GM12864 (cell line): ENCODE measurements around the gene C5AR2.
A peak's percentile ranks its signal among the peaks of the same experiment; 100 is the strongest.
"Not testable (repeated sequence)": the region's sequence is repeated elsewhere in the genome, so short reads cannot be mapped to it uniquely, and the experiment has no call there.

Source experiments
- DNase-seq: peaks from one replicate; pipeline ENCODE4 v3.0.0-alpha.2; 2011; ENCODE audit warnings: low read depth
- H3K4me3 ChIP-seq: 2 replicates; pipeline ENCODE4 v1.5.1; 2011; ENCODE audit warnings: mild to moderate bottlenecking, low read depth, low read length, control low read depth
- CTCF ChIP-seq: IDR thresholded peaks from 2 replicates; pipeline ENCODE4 v1.5.1; 2011; ENCODE audit warnings: low read depth, mild to moderate bottlenecking, moderate library complexity, low read length, control low read depth, inconsistent platforms; ENCODE audit errors: missing control alignments

The C5AR2 gene

GRCh38 chr19:47331931-47332547, at the start of gene C5AR2:
TSS of gene C5AR2 (plus strand) at chr19:47332175. CDS start at chr19:47340800, 8,625 bp downstream.
- DNase-seq, result no peak
- no peak within 1 kb of the TSS for H3K4me3 ChIP-seq
- no peak for TF ChIP-seq CTCF

- no peak overlapping the region for H3K4me3 ChIP-seq
- TF ChIP-seq CTCF, result no peak
- DNase-seq, result no peak
Observed at GRCh38 chr19:47283405-47284059, 48.4 kb upstream of the C5AR2 start.

GRCh38 chr19:47284324-47284899, 47.6 kb upstream of the C5AR2 start:
- H3K4me3 ChIP-seq, result no peak overlapping the region
- TF ChIP-seq CTCF, result peak; percentile 87
- DNase-seq, result no peak

GRCh38 chr19:47296036-47296435, 35.9 kb upstream of the C5AR2 start:
- TF ChIP-seq CTCF, result peak; percentile 70
- DNase-seq, result peak; percentile 66
- no peak overlapping the region for H3K4me3 ChIP-seq

- H3K4me3 ChIP-seq, DNase-seq: not testable (repeated sequence)
Observed at GRCh38 chr19:47300867-47301266, 31.1 kb upstream of the C5AR2 start.

- no peak for TF ChIP-seq CTCF
Observed at GRCh38 chr19:47302249-47302648, 29.7 kb upstream of the C5AR2 start.

GRCh38 chr19:47303966-47304365, 28.0 kb upstream of the C5AR2 start:
- DNase-seq, result no peak
- no peak overlapping the region for H3K4me3 ChIP-seq
- TF ChIP-seq CTCF, result no peak

More at GRCh38 chr19:47302249-47302648, 29.7 kb upstream of the C5AR2 start:
- DNase-seq, result no peak
- no peak overlapping the region for H3K4me3 ChIP-seq
